Measurements from ENCODE around the gene TMIGD1. TPM values are rescaled to one million over a fixed set of nuclear protein-coding genes. Genes with fewer than 3 reads are reported as not detected.

TMIGD1 gene
- total and polyA plus RNA-seq, 2 of the 13 experiments (the other 11 are each of a cell fraction or from before 2014, with no cell fraction given) = not detected

- TF ChIP-seq ARID5B (CRISPR knock-in tag; IDR thresholded peaks at IDR 0.05) (peak; percentile 48), HNF4A (CRISPR knock-in tag; IDR thresholded peaks at IDR 0.05) (peak; percentile 51), HMG20A (CRISPR knock-in tag; IDR thresholded peaks at IDR 0.05; ENCODE audit: borderline replicate concordance) (peak; percentile 51; the same call in 1 of the 2 replicates), NR2F2 (IDR thresholded peaks at IDR 0.05; ENCODE audit: borderline replicate concordance, low read depth) (peak; percentile 43; the same call in 1 of the 2 replicates), FOXK1 (CRISPR knock-in tag; IDR thresholded peaks at IDR 0.05; ENCODE audit: borderline replicate concordance, low read depth) (0 out of 2 replicates have a peak, but pooled peaks have one; percentile 14), MXD1 (CRISPR knock-in tag; IDR thresholded peaks at IDR 0.05) (no peak), SOX13 (IDR thresholded peaks at IDR 0.05) (no peak), SOX13 (CRISPR knock-in tag; conservative IDR thresholded peaks at IDR 0.05 in 1 of 2, IDR thresholded peaks at IDR 0.05 in 1 of 2) (peak in 1 of 2 experiments; percentile 72; a peak in 2 of 4 replicates), NFYB (CRISPR knock-in tag; IDR thresholded peaks at IDR 0.05) (no peak), NR2F6 (IDR thresholded peaks at IDR 0.05) (peak; percentile 51; the same call in 1 of the 2 replicates), NR2F6 (CRISPR knock-in tag; IDR thresholded peaks at IDR 0.05) (peak; percentile 32; the same call in 1 of the 2 replicates), CREM (IDR thresholded peaks at IDR 0.05) (peak; percentile 24; the same call in 1 of the 2 replicates), CREM (CRISPR knock-in tag; IDR thresholded peaks at IDR 0.05) (no peak), GATAD2A (CRISPR knock-in tag; IDR thresholded peaks at IDR 0.05) (peak; percentile 76), RARA (CRISPR knock-in tag; IDR thresholded peaks at IDR 0.05) (peak; percentile 88), FOSL2 (CRISPR knock-in tag; IDR thresholded peaks at IDR 0.05) (0 out of 2 replicates have a peak, but pooled peaks have one; percentile 27), ZNF607 (CRISPR knock-in tag; IDR thresholded peaks at IDR 0.05; ENCODE audit: borderline replicate concordance) (no peak), RXRB (CRISPR knock-in tag; IDR thresholded peaks at IDR 0.05; ENCODE audit: borderline replicate concordance) (peak; percentile 75), TEAD3 (CRISPR knock-in tag; optimal IDR thresholded peaks at IDR 0.05; ENCODE audit: borderline replicate concordance) (peak; percentile 30), HHEX (CRISPR knock-in tag; IDR thresholded peaks at IDR 0.05) (0 out of 2 replicates have a peak, but pooled peaks have one; percentile 33), JARID2 (CRISPR knock-in tag; IDR thresholded peaks at IDR 0.05; ENCODE audit: insufficient replicate concordance) (no peak)
- TF ChIP-seq, protein P1, sequence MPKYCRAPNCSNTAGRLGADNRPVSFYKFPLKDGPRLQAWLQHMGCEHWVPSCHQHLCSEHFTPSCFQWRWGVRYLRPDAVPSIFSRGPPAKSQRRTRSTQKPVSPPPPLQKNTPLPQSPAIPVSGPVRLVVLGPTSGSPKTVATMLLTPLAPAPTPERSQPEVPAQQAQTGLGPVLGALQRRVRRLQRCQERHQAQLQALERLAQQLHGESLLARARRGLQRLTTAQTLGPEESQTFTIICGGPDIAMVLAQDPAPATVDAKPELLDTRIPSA (CRISPR knock-in tag; IDR thresholded peaks at IDR 0.05; ENCODE audit: borderline replicate concordance) = no peak
Measured at GRCh38 chr17:30346221-30346795, 12.5 kb upstream of the TMIGD1 start (continued).
